WTC11 (cell line): ENCODE results near the gene ENTR1. TPM values are rescaled to one million over a fixed set of nuclear protein-coding genes. Genes with fewer than 3 reads are reported as not detected.
A peak's percentile ranks its signal among the peaks of the same experiment; 100 is the strongest.

Experiments
- ATAC-seq: fragments of 200-7000 bp; cut with Tn5 transposase; 2 replicates; pipeline ENCODE4 v1.10.0; 2021; ENCODE audit warnings: mild to moderate bottlenecking, moderate library complexity
- CTCF ChIA-PET: fragments of 300-600 bp; sonication (Branson Sonifier 250); formaldehyde crosslinking; loops from one replicate; lab custom pipeline; 2021; ENCODE audit warnings: antibody characterized with exemption; lab: Charles Lee
- POLR2A ChIA-PET: fragments of 350-600 bp; sonication (Branson Sonifier 250); formaldehyde crosslinking; loops from one replicate; lab custom pipeline; 2021; ENCODE audit warnings: antibody characterized with exemption; lab: Charles Lee
- DNase-seq: peaks from one replicate; pipeline ENCODE4 v3.0.0; 2021; ENCODE audit warnings: low spot score
- H3K27ac Mint-ChIP-seq: 2 replicates; pipeline ENCODE4 v1.8.0; 2021; ENCODE audit warnings: mixed read lengths
- H3K27me3 Mint-ChIP-seq: 2 replicates; pipeline ENCODE4 v1.8.0; 2021; ENCODE audit warnings: low read depth, mild to moderate bottlenecking, moderate library complexity, mixed read lengths
- H3K36me3 Mint-ChIP-seq: 2 replicates; pipeline ENCODE4 v1.8.0; 2021; ENCODE audit warnings: mixed read lengths
- H3K4me1 Mint-ChIP-seq: 2 replicates; pipeline ENCODE4 v1.8.0; 2022; ENCODE audit warnings: mixed read lengths
- H3K4me3 Mint-ChIP-seq: 2 replicates; pipeline ENCODE4 v1.8.0; 2021; ENCODE audit warnings: mild to moderate bottlenecking, moderate library complexity, mixed read lengths
- H3K9me3 Mint-ChIP-seq: 2 replicates; pipeline ENCODE4 v1.8.0; 2021; ENCODE audit warnings: mixed read lengths
- ATF1 ChIP-seq: sonication (generic); formaldehyde crosslinking; IDR thresholded peaks from 2 replicates; pipeline ENCODE4 v1.8.1; 2023; ENCODE audit warnings: mild to moderate bottlenecking, moderate library complexity, missing genetic modification reagents
- CREB1 ChIP-seq: sonication (generic); formaldehyde crosslinking; IDR thresholded peaks from 2 replicates; pipeline ENCODE4 v1.8.0; 2023; ENCODE audit warnings: mild to moderate bottlenecking, missing genetic modification reagents
- ELF4 ChIP-seq: sonication (generic); formaldehyde crosslinking; IDR thresholded peaks from 2 replicates; pipeline ENCODE4 v1.8.1; 2022; ENCODE audit warnings: low read depth, mild to moderate bottlenecking, moderate library complexity, missing genetic modification reagents
- ERG ChIP-seq: fragments of 250-450 bp; sonication (Bioruptor Pico); IDR thresholded peaks from 2 replicates; pipeline ENCODE4 v1.8.0; 2021; ENCODE audit warnings: mild to moderate bottlenecking
- GRHL2 ChIP-seq: fragments of 250-450 bp; sonication (Bioruptor Pico); IDR thresholded peaks from 2 replicates; pipeline ENCODE4 v1.8.0; 2022; ENCODE audit warnings: mild to moderate bottlenecking, moderate library complexity; ENCODE audit not compliant: insufficient replicate concordance, severe bottlenecking
- HMGA2 ChIP-seq: fragments of 250-450 bp; sonication (Bioruptor Pico); IDR thresholded peaks from 2 replicates; pipeline ENCODE4 v1.4.0; 2021; ENCODE audit warnings: mild to moderate bottlenecking, moderate library complexity
- HMGXB4 ChIP-seq: sonication (generic); formaldehyde crosslinking; IDR thresholded peaks from 2 replicates; pipeline ENCODE4 v1.8.1; 2023; ENCODE audit warnings: mild to moderate bottlenecking, moderate library complexity, missing genetic modification reagents
- JUN ChIP-seq: sonication (generic); formaldehyde crosslinking; IDR thresholded peaks from 2 replicates; pipeline ENCODE4 v1.8.0; 2023; ENCODE audit warnings: mild to moderate bottlenecking, missing genetic modification reagents
- MLX ChIP-seq: sonication (generic); formaldehyde crosslinking; IDR thresholded peaks from 2 replicates; pipeline ENCODE4 v1.8.1; 2023; ENCODE audit warnings: mild to moderate bottlenecking, missing genetic modification reagents, moderate library complexity
- MYBL2 ChIP-seq: sonication (generic); formaldehyde crosslinking; IDR thresholded peaks from 2 replicates; pipeline ENCODE4 v1.8.1; 2023; ENCODE audit warnings: mild to moderate bottlenecking, moderate library complexity, missing genetic modification reagents
- PREB ChIP-seq: sonication (generic); formaldehyde crosslinking; IDR thresholded peaks from 2 replicates; pipeline ENCODE4 v1.8.1; 2022; ENCODE audit warnings: mild to moderate bottlenecking, missing genetic modification reagents, moderate library complexity, borderline replicate concordance
- PRRX2 ChIP-seq: fragments of 250-450 bp; sonication (Bioruptor Pico); IDR thresholded peaks from 2 replicates; pipeline ENCODE4 v1.8.0; 2021; ENCODE audit warnings: mild to moderate bottlenecking
- SOX15 ChIP-seq: fragments of 250-450 bp; sonication (Bioruptor Pico); IDR thresholded peaks from 2 replicates; pipeline ENCODE4 v1.9.0; 2021; ENCODE audit warnings: mild to moderate bottlenecking
- SP1 ChIP-seq: sonication (generic); formaldehyde crosslinking; conservative IDR thresholded peaks from 2 replicates; pipeline ENCODE4 v1.8.1; 2022; ENCODE audit warnings: missing genetic modification reagents
- TCF7 ChIP-seq: sonication (generic); formaldehyde crosslinking; IDR thresholded peaks from 2 replicates; pipeline ENCODE4 v1.8.0; 2022; ENCODE audit warnings: mild to moderate bottlenecking, low read depth, missing genetic modification reagents, moderate library complexity
- TP53 ChIP-seq: sonication (generic); formaldehyde crosslinking; IDR thresholded peaks from 2 replicates; pipeline ENCODE4 v1.8.1; 2023; ENCODE audit warnings: mild to moderate bottlenecking, missing genetic modification reagents
- USF2 ChIP-seq: sonication (generic); formaldehyde crosslinking; IDR thresholded peaks from 2 replicates; pipeline ENCODE4 v1.8.1; 2023; ENCODE audit warnings: mild to moderate bottlenecking, missing genetic modification reagents, moderate library complexity
- ZMAT4 ChIP-seq: fragments of 250-450 bp; sonication (Bioruptor Pico); IDR thresholded peaks from 2 replicates; pipeline ENCODE4 v1.9.0; 2021; ENCODE audit warnings: mild to moderate bottlenecking
- ZNF121 ChIP-seq: sonication (generic); formaldehyde crosslinking; IDR thresholded peaks from 2 replicates; pipeline ENCODE4 v1.8.0; 2023; ENCODE audit warnings: missing genetic modification reagents
- ZNF138 ChIP-seq: sonication (generic); formaldehyde crosslinking; conservative IDR thresholded peaks from 2 replicates; pipeline ENCODE4 v1.8.1; 2022; ENCODE audit warnings: mild to moderate bottlenecking, moderate library complexity, missing genetic modification reagents
- ZNF532 ChIP-seq: fragments of 250-450 bp; sonication (Bioruptor Pico); IDR thresholded peaks from 2 replicates; pipeline ENCODE4 v1.9.0; 2021; ENCODE audit warnings: mild to moderate bottlenecking, borderline replicate concordance
- total RNA-seq: library from RNA; stranded (reverse); gene quantifications from 3 replicates; pipeline ENCODE4 v1.2.3, GENCODE V29; 2021

The ENTR1 gene
- total RNA-seq, 1 experiment from 2014 or later = 140 TPM

- no peak for TF ChIP-seq ELF4 (CRISPR knock-in tag)
These were observed 9.1 kb downstream of the ENTR1 start (continued) for GRCh38 chr9:136401173-136401922.

- Mint-ChIP-seq H3K27ac (peak within 1 kb of the TSS; percentile 90), H3K4me1 (peaks cover 9% of the 10 kb centered on the region), H3K36me3 (peaks cover 38% of the 10 kb centered on the region), H3K9me3 (no peaks in the 10 kb centered on the region), H3K27me3 (no peaks in the 10 kb centered on the region), H3K4me3 (peak within 1 kb of the TSS; percentile 88)
- ChIA-PET CTCF (interaction anchor here (0.6 to 2.1 kb wide), 17 partner anchors 9 to 286 kb away, joined by 3 to 18 read pairs (median 4); partner anchors contain the start of genes DNLZ, ENTR1 and PMPCA), POLR2A (interaction anchor here (0.7 to 1.5 kb wide), 3 partner anchors 10 to 58 kb away, joined by 3 to 4 read pairs (median 3); no protein-coding TSS in a partner anchor)
- peak; percentile 89 for ATAC-seq
- DNase-seq = peak; percentile 91
- TF ChIP-seq ZNF138 (CRISPR knock-in tag) (no peak), HMGA2 (CRISPR knock-in tag) (no peak), SOX15 (no peak), MYBL2 (CRISPR knock-in tag) (peak; percentile 63), CREB1 (CRISPR knock-in tag) (no peak), TCF7 (CRISPR knock-in tag) (no peak), SP1 (peak; percentile 90), PRRX2 (0 out of 2 replicates have a peak, but pooled peaks have one; percentile 40), ATF1 (CRISPR knock-in tag) (no peak), ZNF121 (CRISPR knock-in tag) (no peak), USF2 (peak; percentile 36; the same call in 1 of the 2 replicates), ZNF532 (CRISPR knock-in tag) (peak; percentile 4; the same call in 1 of the 2 replicates), ZMAT4 (CRISPR knock-in tag) (no peak), JUN (no peak), GRHL2 (CRISPR knock-in tag) (no peak), TP53 (0 out of 2 replicates have a peak, but pooled peaks have one; percentile 49), MLX (no peak), ERG (CRISPR knock-in tag) (0 out of 2 replicates have a peak, but pooled peaks have one; percentile 33), PREB (CRISPR knock-in tag) (no peak), ELF4 (CRISPR knock-in tag) (no peak), HMGXB4 (CRISPR knock-in tag) (peak; percentile 64; the same call in 1 of the 2 replicates)
These were observed 10.2 kb downstream of the ENTR1 start, which contains the start of gene SNAPC4 for GRCh38 chr9:136400038-136400834. Gene SNAPC4 (minus strand): TSS chr9:136400170. CDS start chr9:136398428, 1,742 bp downstream.
